Tibial nerve (tissue), 4 donors: ENCODE measurements around the gene GRB7. TPM values are rescaled to one million over a fixed set of nuclear protein-coding genes. Genes with fewer than 3 reads are reported as not detected.
A peak's percentile ranks its signal among the peaks of the same experiment; 100 is the strongest.

Experiments
- DNase-seq, 2 donors: peaks; one replicate each; pipeline ENCODE4 v3.0.0-alpha.2; 2019; ENCODE audit warnings: low spot score in 2 of 2
- H3K27ac ChIP-seq, 4 donors: fragments of 200-600 bp; sonication (generic) in 3 of 4; one replicate each; pipeline ENCODE4 v1.5.1; 2017 to 2019; ENCODE audit warnings: mild to moderate bottlenecking in 1 of 4
- H3K27me3 ChIP-seq, 2 donors: fragments of 200-600 bp; sonication (generic) in 1 of 2; one replicate each; pipeline versions ENCODE4 v1.5.1 to v1.6.0; 2017 to 2019
- H3K36me3 ChIP-seq, 3 donors: fragments of 200-600 bp; sonication (generic); one replicate each; pipeline ENCODE4 v1.5.1; 2018 to 2019
- H3K4me1 ChIP-seq, 4 donors: fragments of 200-600 bp; sonication (generic) in 3 of 4; one replicate each; pipeline ENCODE4 v1.5.1; 2017 to 2019
- H3K4me3 ChIP-seq, 4 donors: fragments of 200-600 bp; sonication (generic) in 3 of 4; one replicate each; pipeline ENCODE4 v1.5.1; 2017 to 2019; ENCODE audit warnings: mild to moderate bottlenecking in 1 of 4, moderate library complexity in 1 of 4
- H3K9me3 ChIP-seq, 4 donors: fragments of 200-600 bp; sonication (generic) in 3 of 4; one replicate each; pipeline ENCODE4 v1.5.1; 2017 to 2019
- CTCF ChIP-seq, 5 experiments: fragments of 200-600 bp in 3 of 5; fragments of 450-650 bp in 2 of 5; sonication (generic) in 3 of 5; IDR thresholded peaks; one replicate each; pipeline ENCODE4 v1.5.1; 2016 to 2019; ENCODE audit warnings: antibody characterized with exemption in 5 of 5, mild to moderate bottlenecking in 3 of 5, moderate library complexity in 2 of 5
- EP300 ChIP-seq, 2 donors: sonication (generic); formaldehyde crosslinking; IDR thresholded peaks; one replicate each; pipeline ENCODE4 v1.6.1; 2017; ENCODE audit warnings: antibody characterized with exemption in 2 of 2, mild to moderate bottlenecking in 1 of 2
- POLR2A ChIP-seq, 2 donors: fragments of 450-650 bp; IDR thresholded peaks; one replicate each; pipeline ENCODE4 v1.6.1; 2017; ENCODE audit warnings: antibody characterized with exemption in 2 of 2, mild to moderate bottlenecking in 2 of 2, moderate library complexity in 2 of 2
- WGBS, 2 donors: methylation state at CpG; one replicate each; pipeline ENCODE4 v1.1.5; 2018; 5-methylcytosine and 5-hydroxymethylcytosine counted together
- total RNA-seq, 4 donors: library from RNA; depleted of rRNA; stranded (reverse); fragments of >200 nt; gene quantifications; one replicate each; pipeline ENCODE4 v1.1.0, GENCODE V29; 2016

The GRB7 gene
- total RNA-seq, 4 donors from 2014 or later: 0.21 to 0.39 (median 0.30) TPM; not detected in 1

- Histone ChIP-seq H3K36me3 (no peaks in the 10 kb centered on the region), H3K4me3 (no peak overlapping the region), H3K4me1 (no peaks in the 10 kb centered on the region), H3K9me3 (no peaks in the 10 kb centered on the region), H3K27ac (peak overlapping the region in 1 of 4 donors; percentile 53), H3K27me3 (peaks cover 0 to 46% of the 10 kb centered on the region in 2 donors)
- TF ChIP-seq EP300 (IDR thresholded peaks at IDR 0.05) (no peak), CTCF (IDR thresholded peaks at IDR 0.05) (no peak), POLR2A (IDR thresholded peaks at IDR 0.05) (no peak)
- WGBS, 2 donors: 86% methylated on average over 2 of the region's 2 CpGs
- no peak for DNase-seq
Measured at GRCh38 chr17:39775031-39775430, 37.3 kb downstream of the GRB7 start.

DNA sequence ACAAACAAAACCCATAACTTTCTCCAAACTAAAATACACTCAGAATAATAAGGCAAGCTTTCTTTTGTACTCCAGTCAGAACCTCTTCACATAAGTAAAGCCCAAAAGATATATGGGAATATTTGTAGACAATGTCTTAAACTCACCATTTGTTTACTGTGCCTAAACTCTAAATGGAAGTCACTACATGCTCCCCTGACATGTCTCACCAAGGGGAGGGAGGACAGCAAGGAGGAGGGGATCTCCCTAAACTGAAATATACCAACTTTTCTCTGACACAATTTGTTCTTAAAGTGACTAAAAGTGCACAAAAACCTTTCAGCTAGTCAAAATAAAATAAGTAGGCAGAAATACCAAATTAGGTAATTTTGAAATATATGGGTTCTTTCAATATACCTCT lies 38.5 kb downstream of the GRB7 start:
- DNase-seq: no peak
- H3K9me3 ChIP-seq: no peaks in the 10 kb centered on the region
- TF ChIP-seq POLR2A (IDR thresholded peaks at IDR 0.05) (no peak), CTCF (IDR thresholded peaks at IDR 0.05) (no peak), EP300 (IDR thresholded peaks at IDR 0.05) (no peak)
- no peaks in the 10 kb centered on the region for H3K4me1 ChIP-seq
- peaks cover 0 to 56% of the 10 kb centered on the region in 2 donors for H3K27me3 ChIP-seq
- peak overlapping the region in 1 of 4 donors; percentile 53 for H3K27ac ChIP-seq
- H3K36me3 ChIP-seq: no peaks in the 10 kb centered on the region
- H3K4me3 ChIP-seq: peak overlapping the region in 1 of 4 donors; percentile 37

GRCh38 chr17:39777534-39778365 lies 40.0 kb downstream of the GRB7 start:
- WGBS, 2 donors: 55 to 58% methylated on average over 11 of the region's 11 CpGs
- no peak for DNase-seq
- H3K27ac ChIP-seq: peak overlapping the region in 1 of 4 donors; percentile 70
- no peaks in the 10 kb centered on the region for H3K4me1 ChIP-seq
- TF ChIP-seq CTCF (IDR thresholded peaks at IDR 0.05) (no peak), POLR2A (IDR thresholded peaks at IDR 0.05) (no peak), EP300 (IDR thresholded peaks at IDR 0.05) (no peak)
- peaks cover 0 to 63% of the 10 kb centered on the region in 2 donors for H3K27me3 ChIP-seq
- H3K9me3 ChIP-seq: no peaks in the 10 kb centered on the region
- peak overlapping the region in 1 of 4 donors; percentile 37 for H3K4me3 ChIP-seq
- H3K36me3 ChIP-seq: no peaks in the 10 kb centered on the region

DNA sequence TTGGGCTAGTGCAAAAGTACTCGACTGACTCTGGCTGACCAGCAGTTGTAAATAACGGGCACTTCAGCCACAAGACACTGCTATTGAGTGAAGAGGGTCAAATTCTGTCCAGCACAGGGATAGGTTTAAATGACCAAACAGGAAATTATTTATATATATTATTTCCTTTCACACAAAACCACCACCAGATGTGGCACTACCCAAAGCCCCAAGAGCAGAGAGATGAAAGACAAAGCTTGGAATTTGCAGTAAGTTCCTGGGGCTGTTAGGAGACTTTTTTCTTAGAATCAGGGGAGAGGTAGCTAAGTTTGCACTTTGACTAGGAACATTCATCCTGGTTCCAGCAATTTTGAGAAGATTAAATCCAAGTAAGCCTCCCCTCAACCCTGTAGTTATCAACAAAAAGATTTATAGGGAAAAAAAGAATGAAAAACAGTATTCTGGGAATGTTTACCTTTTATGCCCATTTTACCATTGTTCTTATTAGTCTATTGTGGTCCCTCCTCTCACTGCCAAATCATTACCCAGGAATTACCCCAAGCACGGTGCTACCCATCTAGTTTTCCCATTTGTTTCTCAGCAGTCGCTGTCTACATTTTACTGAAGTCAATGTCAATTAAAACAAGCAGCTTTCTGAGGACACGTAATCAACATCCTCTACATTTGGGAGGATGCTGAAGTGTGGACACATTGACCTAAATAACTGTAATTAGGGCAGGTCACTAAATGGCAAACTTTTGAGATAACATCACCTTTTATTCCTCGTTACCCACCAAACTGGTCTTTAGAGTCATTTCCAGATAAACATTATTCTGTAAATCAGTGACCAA lies 43.5 kb downstream of the GRB7 start:
- DNase-seq: no peak
- no peak for TF ChIP-seq CTCF (IDR thresholded peaks at IDR 0.05)
- no peak for TF ChIP-seq EP300 (IDR thresholded peaks at IDR 0.05)
- Histone ChIP-seq H3K27ac (no peak overlapping the region), H3K36me3 (no peaks in the 10 kb centered on the region), H3K4me3 (no peak overlapping the region), H3K27me3 (peaks cover 0 to 58% of the 10 kb centered on the region in 2 donors), H3K4me1 (no peaks in the 10 kb centered on the region), H3K9me3 (no peaks in the 10 kb centered on the region)
- WGBS, 2 donors: 39 to 42% methylated on average over 6 of the region's 6 CpGs

- no peaks in the 10 kb centered on the region for H3K4me1 ChIP-seq
- no peak for DNase-seq
- peaks cover 0 to 54% of the 10 kb centered on the region in 2 donors for H3K27me3 ChIP-seq
- no peak overlapping the region for H3K4me3 ChIP-seq
- H3K9me3 ChIP-seq: no peaks in the 10 kb centered on the region
- 44 to 50% methylated on average over 2 of the region's 2 CpGs for WGBS, 2 donors
- no peak overlapping the region for H3K27ac ChIP-seq
- no peaks in the 10 kb centered on the region for H3K36me3 ChIP-seq
- no peak for TF ChIP-seq EP300 (IDR thresholded peaks at IDR 0.05)
- no peak for TF ChIP-seq POLR2A (IDR thresholded peaks at IDR 0.05)
- no peak for TF ChIP-seq CTCF (IDR thresholded peaks at IDR 0.05)
Measured at GRCh38 chr17:39781861-39782213, 44.1 kb downstream of the GRB7 start.
